ENCODE measurements around the gene ODAD2. TPM values are rescaled to one million over a fixed set of nuclear protein-coding genes. Genes with fewer than 3 reads are reported as not detected.
A peak's percentile ranks its signal among the peaks of the same experiment; 100 is the strongest.

Gene ODAD2
- total and polyA plus RNA-seq, 2 of the 8 experiments (the other 6 are each of a cell fraction or from before 2014, with no cell fraction given), result 0.95 to 4.3 TPM

GRCh38 chr10:27779462-27780015, 219.3 kb downstream of the ODAD2 start:
- Histone ChIP-seq H3K9me3 (ENCODE audit: insufficient read depth in 2 of 2, low read depth in 1 of 2, low read length in 1 of 2) (no peaks in the 10 kb centered on the region), H2BK15ac (ENCODE audit: low read length) (no peak overlapping the region), H3K56ac (replicated peaks; ENCODE audit: insufficient read length, low read depth, low read length) (no peak overlapping the region), H3K27me3 (replicated peaks in 1 of 4; ENCODE audit: control insufficient read depth in 3 of 4, extremely low read depth in 1 of 4, insufficient read depth in 3 of 4, low read length in 3 of 4) (no peaks in the 10 kb centered on the region), H3K14ac (ENCODE audit: insufficient read length) (no peak overlapping the region), H3K27ac (ENCODE audit: low read depth, low read length) (no peak overlapping the region), H2BK20ac (ENCODE audit: low read length) (no peak overlapping the region), H3K79me2 (ENCODE audit: control insufficient read depth in 1 of 2, insufficient read depth in 2 of 2, low read length in 2 of 2) (no peaks in the 10 kb centered on the region), H4K20me1 (replicated peaks in 1 of 2; ENCODE audit: control insufficient read depth in 1 of 2, insufficient read depth in 2 of 2, low read length in 2 of 2) (no peaks in the 10 kb centered on the region), H3K36me3 (ENCODE audit: control insufficient read depth in 2 of 4, insufficient read depth in 4 of 4, low read length in 3 of 4) (no peaks in the 10 kb centered on the region), H4K5ac (ENCODE audit: insufficient read length, low read depth, low read length) (no peak overlapping the region), H3K4me3 (ENCODE audit: extremely low read depth in 1 of 4, insufficient read depth in 2 of 4, low read depth in 3 of 4, low read length in 4 of 4) (no peak overlapping the region), H3K4me2 (ENCODE audit: insufficient read depth in 1 of 2, low read depth in 2 of 2, low read length in 2 of 2) (no peak overlapping the region), H3K9ac (replicated peaks in 1 of 4; ENCODE audit: extremely low read depth in 1 of 4, low read depth in 3 of 4, low read length in 3 of 4) (no peak overlapping the region), H2BK120ac (replicated peaks; ENCODE audit: low read depth, low read length) (no peak overlapping the region), H2AFZ (ENCODE audit: low read length) (0 out of 2 replicates have a peak overlapping the region, but pooled peaks have one; percentile 26), H3K23ac (ENCODE audit: insufficient read length) (no peak overlapping the region), H3K18ac (ENCODE audit: extremely low read depth, low read length) (no peak overlapping the region), H3K79me1 (ENCODE audit: low read depth, low read length) (no peaks in the 10 kb centered on the region), H2BK12ac (ENCODE audit: low read depth, low read length) (no peak overlapping the region), H4K91ac (replicated peaks; ENCODE audit: insufficient read length, low read length) (no peak overlapping the region), H3K4me1 (replicated peaks in 1 of 4; ENCODE audit: control insufficient read depth in 3 of 4, insufficient read depth in 4 of 4, low read length in 3 of 4) (peaks cover 0 to 3% (median 1%) of the 10 kb centered on the region in 4 experiments; a peak in 3 of 7 replicates), H2BK5ac (ENCODE audit: low read depth, low read length) (no peak overlapping the region), H3K23me2 (ENCODE audit: low read depth, low read length) (no peaks in the 10 kb centered on the region), H3K4ac (replicated peaks; ENCODE audit: insufficient read length, low read depth, low read length) (no peak overlapping the region), H4K8ac (ENCODE audit: extremely low read depth, insufficient read depth, low read length) (no peak overlapping the region), H2AK5ac (ENCODE audit: low read depth, low read length) (no peak overlapping the region)
- WGBS, 2 experiments (ENCODE audit: extremely low coverage in 1 of 2, insufficient coverage in 1 of 2, insufficient read length in 1 of 2, insufficient replicate concordance in 2 of 2, low coverage in 1 of 2, low lambda C conversion rate in 2 of 2, missing lambda C conversion rate in 1 of 2), result 86% methylated on average over 9 of the region's 9 CpGs; no CpG with 5 or more reads in 1 of the 2 experiments
- DNase-seq (ENCODE audit: low read depth in 1 of 2, low spot score in 2 of 2) (no peak), FAIRE-seq (no peak)
- CTCF ChIA-PET (ENCODE audit: partially characterized antibody), result interaction anchor here (1.0 to 1.5 kb wide), 3 partner anchors 19 to 614 kb away, joined by 3 to 5 read pairs (median 4); no protein-coding TSS in a partner anchor
- POLR2A ChIA-PET (ENCODE audit: partially characterized antibody), result no interaction called here
- no peak for TF ChIP-seq CTCF (IDR thresholded peaks at IDR 0.05; ENCODE audit: control extremely low read depth in 1 of 3, insufficient read depth in 1 of 3, low read depth in 1 of 3, low read length in 3 of 3)
- TF ChIP-seq POLR2A (IDR thresholded peaks at IDR 0.05; ENCODE audit: control extremely low read depth in 1 of 2, low read depth in 2 of 2, low read length in 2 of 2), result no peak
- TF ChIP-seq SP2 (IDR thresholded peaks at IDR 0.05; ENCODE audit: low read length), result no peak
- no peak for TF ChIP-seq SRF (IDR thresholded peaks at IDR 0.05; ENCODE audit: low read depth, low read length)
- no peak for TF ChIP-seq RFX5 (IDR thresholded peaks at IDR 0.05; ENCODE audit: borderline replicate concordance, low read depth, low read length)
- no peak for TF ChIP-seq POLR2AphosphoS5 (IDR thresholded peaks at IDR 0.05; ENCODE audit: low read depth, low read length)
- TF ChIP-seq JUN (IDR thresholded peaks at IDR 0.05; ENCODE audit: low read depth, low read length), result no peak
- TF ChIP-seq E2F6 (IDR thresholded peaks at IDR 0.05), result no peak
- TF ChIP-seq EGR1 (IDR thresholded peaks at IDR 0.05; ENCODE audit: borderline replicate concordance, low read depth, low read length), result no peak
- TF ChIP-seq NANOG (IDR thresholded peaks at IDR 0.05; ENCODE audit: insufficient read depth, low read depth, low read length, poor library complexity, severe bottlenecking), result no peak
- no peak for TF ChIP-seq KDM5A (IDR thresholded peaks at IDR 0.05; ENCODE audit: low read length)
- no peak for TF ChIP-seq CREB1 (IDR thresholded peaks at IDR 0.05)

Data from H1 (cell line).